Hepatocyte (in vitro differentiated cells): ENCODE data around the gene SCN7A.

ENCODE experiments used
- CTCF ChIP-seq: fragments of 200-600 bp; sonication (generic); IDR thresholded peaks from 2 replicates; pipeline ENCODE4 v1.5.1; 2016; ENCODE audit warnings: antibody characterized with exemption, mild to moderate bottlenecking; ENCODE audit not compliant: poor library complexity
- EZH2 ChIP-seq: fragments of 200-600 bp; sonication (generic); IDR thresholded peaks from 2 replicates; pipeline ENCODE4 v1.6.1; 2016; ENCODE audit warnings: antibody characterized with exemption, mild to moderate bottlenecking, borderline replicate concordance
- EZH2phosphoT487 ChIP-seq: fragments of 200-600 bp; sonication (generic); IDR thresholded peaks from one replicate; pipeline ENCODE4 v1.6.1; 2018; ENCODE audit warnings: antibody characterized with exemption, mild to moderate bottlenecking, low read depth, moderate library complexity; ENCODE audit not compliant: unreplicated experiment, severe bottlenecking

DNA sequence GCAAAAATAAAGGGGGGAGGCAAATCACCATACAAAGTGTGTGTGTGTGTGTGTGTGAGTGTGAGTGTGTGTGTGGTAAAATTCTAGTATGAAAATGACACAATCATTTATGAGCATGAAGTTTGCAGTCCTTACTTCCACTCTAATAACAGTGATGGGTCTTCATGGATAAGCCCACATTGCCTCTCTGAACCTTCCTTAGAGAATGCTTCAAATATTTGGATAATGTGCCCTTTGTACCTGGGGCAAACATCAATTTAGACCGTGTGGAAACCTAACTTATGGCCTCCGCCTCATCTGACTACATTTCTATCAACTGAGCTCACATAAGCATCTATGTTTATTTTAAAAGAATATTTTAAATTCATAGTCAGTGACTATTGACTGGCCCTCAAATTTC is 122.0 kb downstream of the SCN7A start:
- TF ChIP-seq CTCF: no peak
- no peak for TF ChIP-seq EZH2phosphoT487
- TF ChIP-seq EZH2: no peak
